Vagina (tissue), 2 donors: ENCODE data around the gene GPR31.

Experiments used
- POLR2A ChIP-seq, 2 donors: fragments of 450-650 bp; IDR thresholded peaks; one replicate each; pipeline ENCODE4 v1.6.1; 2017; ENCODE audit warnings: antibody characterized with exemption in 2 of 2, mild to moderate bottlenecking in 2 of 2, moderate library complexity in 2 of 2
- POLR2AphosphoS5 ChIP-seq, 2 donors: sonication (generic); formaldehyde crosslinking; IDR thresholded peaks; one replicate each; pipeline ENCODE4 v1.9.0; 2017; ENCODE audit warnings: antibody characterized with exemption in 2 of 2, mild to moderate bottlenecking in 2 of 2, low read depth in 1 of 2; ENCODE audit not compliant: insufficient read depth in 1 of 2
- TF ChIP-seq, protein P1 (sequence below), 3 experiments: fragments of 450-650 bp in 2 of 3; fragments of 200-600 bp in 1 of 3; sonication (generic) in 1 of 3; IDR thresholded peaks; one replicate each; pipeline ENCODE4 v1.5.1; 2017 to 2019; ENCODE audit warnings: antibody characterized with exemption in 3 of 3, mild to moderate bottlenecking in 2 of 3, moderate library complexity in 2 of 3

DNA sequence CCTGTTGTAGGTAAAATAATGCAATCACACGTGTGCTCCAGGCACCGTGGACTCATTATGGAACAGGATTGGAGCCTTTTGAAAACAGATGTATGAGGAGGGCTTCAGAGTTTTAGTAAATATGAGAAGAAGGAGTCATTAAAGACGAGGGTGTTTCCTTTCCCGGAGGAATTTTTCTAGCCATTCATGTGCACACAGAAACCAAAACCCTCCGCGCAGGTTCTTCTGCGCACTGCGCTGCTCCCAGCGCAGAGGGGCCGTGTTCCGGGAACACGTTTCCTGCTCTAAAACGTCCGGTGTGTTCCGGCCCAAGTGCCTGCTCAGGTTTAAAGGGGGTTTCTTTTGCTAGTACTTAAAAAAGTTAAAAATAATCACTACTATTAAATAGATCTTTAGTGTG, 11.6 kb downstream of the GPR31 start:
- TF ChIP-seq POLR2A (IDR thresholded peaks at IDR 0.05) = no peak
- no peak for TF ChIP-seq POLR2AphosphoS5 (IDR thresholded peaks at IDR 0.05; ENCODE audit: insufficient read depth in 1 of 2, low read depth in 1 of 2)
- TF ChIP-seq, protein P1, sequence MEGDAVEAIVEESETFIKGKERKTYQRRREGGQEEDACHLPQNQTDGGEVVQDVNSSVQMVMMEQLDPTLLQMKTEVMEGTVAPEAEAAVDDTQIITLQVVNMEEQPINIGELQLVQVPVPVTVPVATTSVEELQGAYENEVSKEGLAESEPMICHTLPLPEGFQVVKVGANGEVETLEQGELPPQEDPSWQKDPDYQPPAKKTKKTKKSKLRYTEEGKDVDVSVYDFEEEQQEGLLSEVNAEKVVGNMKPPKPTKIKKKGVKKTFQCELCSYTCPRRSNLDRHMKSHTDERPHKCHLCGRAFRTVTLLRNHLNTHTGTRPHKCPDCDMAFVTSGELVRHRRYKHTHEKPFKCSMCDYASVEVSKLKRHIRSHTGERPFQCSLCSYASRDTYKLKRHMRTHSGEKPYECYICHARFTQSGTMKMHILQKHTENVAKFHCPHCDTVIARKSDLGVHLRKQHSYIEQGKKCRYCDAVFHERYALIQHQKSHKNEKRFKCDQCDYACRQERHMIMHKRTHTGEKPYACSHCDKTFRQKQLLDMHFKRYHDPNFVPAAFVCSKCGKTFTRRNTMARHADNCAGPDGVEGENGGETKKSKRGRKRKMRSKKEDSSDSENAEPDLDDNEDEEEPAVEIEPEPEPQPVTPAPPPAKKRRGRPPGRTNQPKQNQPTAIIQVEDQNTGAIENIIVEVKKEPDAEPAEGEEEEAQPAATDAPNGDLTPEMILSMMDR (IDR thresholded peaks at IDR 0.05) = no peak
